ENCODE measurements around the gene RHO. TPM values are rescaled to one million over a fixed set of nuclear protein-coding genes. Genes with fewer than 3 reads are reported as not detected.

RHO gene
- total and polyA plus RNA-seq, 2 donors (not counting 1 experiment from before 2014, with no cell fraction given) = not detected

GRCh38 chr3:129519896-129520715 lies 8.3 kb upstream of the RHO start:
- Histone ChIP-seq H3K27ac (ENCODE audit: insufficient read depth, low read length) (no peak overlapping the region), H2AFZ (ENCODE audit: low read length) (no peak overlapping the region), H3K9ac (ENCODE audit: insufficient read depth, low read length) (no peak overlapping the region), H3K4me1 (ENCODE audit: control insufficient read depth, extremely low read depth, insufficient read depth, low read length) (no peaks in the 10 kb centered on the region), H3K79me2 (ENCODE audit: control insufficient read depth, insufficient read depth, low read length) (no peaks in the 10 kb centered on the region), H3K27me3 (ENCODE audit: control insufficient read depth, insufficient read depth, low read length) (no peaks in the 10 kb centered on the region), H4K20me1 (ENCODE audit: control insufficient read depth, extremely low read depth, insufficient read depth, low read length) (no peaks in the 10 kb centered on the region), H3K9me3 (ENCODE audit: control insufficient read depth, insufficient read depth, low read depth, low read length) (no peaks in the 10 kb centered on the region), H3K36me3 (ENCODE audit: control insufficient read depth, insufficient read depth, low read length) (no peaks in the 10 kb centered on the region), H3K4me3 (replicated peaks in 1 of 4; ENCODE audit: control extremely low read depth in 1 of 4, insufficient read depth in 1 of 4, low read depth in 3 of 4, low read length in 4 of 4) (no peak overlapping the region), H3K4me2 (ENCODE audit: extremely low read depth, insufficient read depth, low read length) (no peak overlapping the region)
- DNase-seq (ENCODE audit: low read depth in 2 of 2) = no peak
- no peak for TF ChIP-seq CTCF (conservative IDR thresholded peaks at IDR 0.05 in 1 of 2, IDR thresholded peaks at IDR 0.05 in 1 of 2; ENCODE audit: low read depth in 1 of 2, low read length in 2 of 2)
- no peak for TF ChIP-seq EZH2 (IDR thresholded peaks at IDR 0.05; ENCODE audit: low read length, missing control alignments)

- Histone ChIP-seq H3K27ac (ENCODE audit: insufficient read depth, low read length) (no peak overlapping the region), H3K9ac (ENCODE audit: insufficient read depth, low read length) (no peak overlapping the region), H3K36me3 (ENCODE audit: control insufficient read depth, insufficient read depth, low read length) (no peaks in the 10 kb centered on the region), H4K20me1 (ENCODE audit: control insufficient read depth, extremely low read depth, insufficient read depth, low read length) (no peaks in the 10 kb centered on the region), H3K27me3 (ENCODE audit: control insufficient read depth, insufficient read depth, low read length) (no peaks in the 10 kb centered on the region), H3K4me1 (ENCODE audit: control insufficient read depth, extremely low read depth, insufficient read depth, low read length) (no peaks in the 10 kb centered on the region), H3K79me2 (ENCODE audit: control insufficient read depth, insufficient read depth, low read length) (no peaks in the 10 kb centered on the region), H2AFZ (ENCODE audit: low read length) (no peak overlapping the region), H3K4me3 (replicated peaks in 1 of 4; ENCODE audit: control extremely low read depth in 1 of 4, insufficient read depth in 1 of 4, low read depth in 3 of 4, low read length in 4 of 4) (no peak overlapping the region), H3K4me2 (ENCODE audit: extremely low read depth, insufficient read depth, low read length) (no peak overlapping the region), H3K9me3 (ENCODE audit: control insufficient read depth, insufficient read depth, low read depth, low read length) (no peaks in the 10 kb centered on the region)
- TF ChIP-seq EZH2 (IDR thresholded peaks at IDR 0.05; ENCODE audit: low read length, missing control alignments) (no peak), CTCF (conservative IDR thresholded peaks at IDR 0.05 in 1 of 2, IDR thresholded peaks at IDR 0.05 in 1 of 2; ENCODE audit: low read depth in 1 of 2, low read length in 2 of 2) (no peak)
- DNase-seq (ENCODE audit: low read depth in 2 of 2) = no peak
These were observed 7.5 kb upstream of the RHO start for GRCh38 chr3:129520960-129521359.

- H3K4me2 ChIP-seq (ENCODE audit: extremely low read depth, insufficient read depth, low read length) = no peak overlapping the region
- H4K20me1 ChIP-seq (ENCODE audit: control insufficient read depth, extremely low read depth, insufficient read depth, low read length) = no peaks in the 10 kb centered on the region
- no peaks in the 10 kb centered on the region for H3K79me2 ChIP-seq (ENCODE audit: control insufficient read depth, insufficient read depth, low read length)
- no peak for DNase-seq (ENCODE audit: low read depth in 2 of 2)
- H3K4me1 ChIP-seq (ENCODE audit: control insufficient read depth, extremely low read depth, insufficient read depth, low read length) = no peaks in the 10 kb centered on the region
- H3K4me3 ChIP-seq (replicated peaks in 1 of 4; ENCODE audit: control extremely low read depth in 1 of 4, insufficient read depth in 1 of 4, low read depth in 3 of 4, low read length in 4 of 4) = no peak overlapping the region
- H2AFZ ChIP-seq (ENCODE audit: low read length) = no peak overlapping the region
- H3K9ac ChIP-seq (ENCODE audit: insufficient read depth, low read length) = no peak overlapping the region
- H3K36me3 ChIP-seq (ENCODE audit: control insufficient read depth, insufficient read depth, low read length) = no peaks in the 10 kb centered on the region
- no peaks in the 10 kb centered on the region for H3K9me3 ChIP-seq (ENCODE audit: control insufficient read depth, insufficient read depth, low read depth, low read length)
- H3K27ac ChIP-seq (ENCODE audit: insufficient read depth, low read length) = no peak overlapping the region
- TF ChIP-seq EZH2 (IDR thresholded peaks at IDR 0.05; ENCODE audit: low read length, missing control alignments) (no peak), CTCF (conservative IDR thresholded peaks at IDR 0.05 in 1 of 2, IDR thresholded peaks at IDR 0.05 in 1 of 2; ENCODE audit: low read depth in 1 of 2, low read length in 2 of 2) (no peak)
- no peaks in the 10 kb centered on the region for H3K27me3 ChIP-seq (ENCODE audit: control insufficient read depth, insufficient read depth, low read length)
These were observed 6.8 kb upstream of the RHO start for GRCh38 chr3:129521611-129522010.
